Heart left ventricle (tissue), 16 donors: ENCODE measurements around the gene ERI3. TPM values are rescaled to one million over a fixed set of nuclear protein-coding genes. Genes with fewer than 3 reads are reported as not detected.

Experiments
- ATAC-seq, 4 donors: fragments of 200-7000 bp; cut with Tn5 transposase; one replicate each; pipeline ENCODE4 v1.9.1; 2020 to 2022; ENCODE audit warnings: moderate library complexity in 4 of 4, mild to moderate bottlenecking in 3 of 4, moderate number of reproducible peaks in 1 of 4
- DNase-seq, 5 donors: peaks; one replicate each; pipeline ENCODE4 v3.0.0-alpha.2; 2020
- H3K27ac ChIP-seq, 12 donors: fragments of 200-600 bp; sonication (generic) in 4 of 12; one replicate each; pipeline versions ENCODE4 v1.5.0 to v1.8.0; 2016 to 2022; ENCODE audit warnings: mild to moderate bottlenecking in 2 of 12
- H3K27me3 ChIP-seq, 9 donors: fragments of 200-600 bp; sonication (generic) in 2 of 9; one replicate each; pipeline versions ENCODE4 v1.5.1 to v1.8.0; 2016 to 2022; ENCODE audit warnings: mild to moderate bottlenecking in 3 of 9
- H3K36me3 ChIP-seq, 9 donors: fragments of 200-600 bp; sonication (generic) in 2 of 9; one replicate each; pipeline versions ENCODE4 v1.5.0 to v1.8.0; 2018 to 2022; ENCODE audit warnings: mild to moderate bottlenecking in 2 of 9
- H3K4me1 ChIP-seq, 12 donors: fragments of 200-600 bp; sonication (generic) in 4 of 12; one replicate each; pipeline versions ENCODE4 v1.5.0 to v1.8.0; 2016 to 2022; ENCODE audit warnings: mild to moderate bottlenecking in 3 of 12
- H3K4me3 ChIP-seq, 12 donors: fragments of 200-600 bp; sonication (generic) in 4 of 12; one replicate each; pipeline versions ENCODE4 v1.5.0 to v1.8.0; 2017 to 2022; ENCODE audit warnings: mild to moderate bottlenecking in 9 of 12, moderate library complexity in 4 of 12
- H3K9me3 ChIP-seq, 12 donors: fragments of 200-600 bp; sonication (generic) in 4 of 12; one replicate each; pipeline versions ENCODE4 v1.5.0 to v1.8.0; 2016 to 2022; ENCODE audit warnings: mild to moderate bottlenecking in 1 of 12
- POLR2A ChIP-seq, 2 donors: fragments of 450-650 bp; IDR thresholded peaks; one replicate each; pipeline ENCODE4 v1.6.1; 2017; ENCODE audit warnings: antibody characterized with exemption in 2 of 2, mild to moderate bottlenecking in 2 of 2, moderate library complexity in 2 of 2
- WGBS, 4 donors: extraction: QIAGEN DNeasy Blood & Tissue Kit in 2 of 4; methylation state at CpG; one replicate each; pipeline versions ENCODE4 v1.1.5 to v1.1.7; 2013 to 2018; 5-methylcytosine and 5-hydroxymethylcytosine counted together
- intact Hi-C, 10 donors: fragments of 100-400 bp; cut with DNase I; formaldehyde crosslinking; loops; one replicate each; pipeline versions ENCODE4 v1.11.1 to v1.14.2; 2022
- polyA plus RNA-seq, 2 donors: library from polyadenylated mRNA; stranded (reverse); fragments of 200-250 nt; gene quantifications; one replicate each; pipeline ENCODE4 v1.2.3, GENCODE V29; 2013
- total RNA-seq, 9 donors: library from RNA; depleted of rRNA in 2 of 9; stranded (reverse); fragments of >200 nt in 2 of 9; fragmentation: NEBNext Ultra II Directional in 3 of 9; extraction: Animal tissue kit (Norgen Biotek cat#: 25700) in 3 of 9; gene quantifications; one replicate each; pipeline versions ENCODE4 v1.1.0 to v1.2.4, GENCODE V29; 2016 to 2023
- TF ChIP-seq, protein P1 (sequence below), 12 donors: fragments of 200-600 bp; sonication (generic) in 4 of 12; IDR thresholded peaks; one replicate each; pipeline versions ENCODE4 v1.5.0 to v1.8.0; 2018 to 2022; ENCODE audit warnings: antibody characterized with exemption in 12 of 12, mild to moderate bottlenecking in 5 of 12
- donor health status: ischemic (EF 13 %, LVEDD 7.1; RV severe dilation, severe dysfunction).
- donor health status: healthy with polysubstance abuse.
- donor health status: DM: no; HTN: yes; CAD: no.
- donor health status: DM: no; HTN: no; CAD: no.
- donor health status: ischemic (EF 25% LVEDD 6.9; RV normal size, moderate dysfunction).
- donor health status: ischemic (EF 25% LVEDD 5.7; RV mildly dilated, moderate dysfunction).
- donor health status: healthy.
- donor health status: DM: yes; HTN: yes; CAD: no.
- donor health status: ischemic (EF 35%, LVEDD 5.7; RV mildly dilated, moderate dysfunction).
- donor health status: nonischemic (EF 11% LVEDD 7.7; RV severe dilation, severe dysfunction).
- donor health status: DM: yes; HTN: yes; CAD: no.
- donor health status: PGD.
- donor health status: ischemic (EF 29% LVEDD 5.4; RV normal size, mild dysfunction).
- donor health status: nonischemic (EF 23%, LVEDD 6.1; RV moderate dilation, normal function).

ERI3 gene
- total and polyA plus RNA-seq, 11 donors, result 29.8 to 68.9 (median 48.0) TPM

DNA sequence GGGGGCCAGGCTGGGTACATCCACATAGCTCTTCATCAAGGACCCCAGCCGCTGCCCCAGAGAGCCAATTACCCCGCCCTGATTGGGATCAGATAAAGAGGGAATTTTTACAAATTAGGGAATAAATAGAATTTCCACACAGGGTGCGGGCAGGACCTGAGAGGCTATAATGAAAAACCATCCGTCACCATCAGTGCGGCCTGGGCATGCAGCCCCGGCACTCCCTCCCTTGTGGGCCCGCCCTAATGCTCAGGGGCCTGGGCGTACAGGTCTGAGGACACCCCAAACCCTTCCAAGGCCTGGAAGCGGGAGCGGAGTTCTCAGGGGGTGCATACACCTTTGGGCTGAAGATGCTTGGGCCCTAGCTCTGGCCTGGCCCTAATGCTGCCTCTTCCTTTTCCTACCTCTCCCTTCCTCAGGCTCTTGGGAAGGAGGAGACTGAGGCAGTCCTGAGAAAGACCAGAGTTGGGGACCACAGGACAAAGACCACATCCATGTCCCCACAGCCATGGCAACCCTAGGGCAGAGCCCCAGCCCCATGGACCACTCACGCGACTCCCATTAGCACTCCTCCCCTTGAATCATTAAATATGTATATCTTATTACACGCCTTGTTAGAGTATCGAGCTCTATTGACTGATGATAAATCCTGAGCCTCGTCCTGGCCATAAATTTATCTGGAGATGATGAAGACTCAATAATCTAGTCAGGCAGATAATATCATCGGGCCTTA is 125.5 kb downstream of the ERI3 start:
- TF ChIP-seq, protein P1, sequence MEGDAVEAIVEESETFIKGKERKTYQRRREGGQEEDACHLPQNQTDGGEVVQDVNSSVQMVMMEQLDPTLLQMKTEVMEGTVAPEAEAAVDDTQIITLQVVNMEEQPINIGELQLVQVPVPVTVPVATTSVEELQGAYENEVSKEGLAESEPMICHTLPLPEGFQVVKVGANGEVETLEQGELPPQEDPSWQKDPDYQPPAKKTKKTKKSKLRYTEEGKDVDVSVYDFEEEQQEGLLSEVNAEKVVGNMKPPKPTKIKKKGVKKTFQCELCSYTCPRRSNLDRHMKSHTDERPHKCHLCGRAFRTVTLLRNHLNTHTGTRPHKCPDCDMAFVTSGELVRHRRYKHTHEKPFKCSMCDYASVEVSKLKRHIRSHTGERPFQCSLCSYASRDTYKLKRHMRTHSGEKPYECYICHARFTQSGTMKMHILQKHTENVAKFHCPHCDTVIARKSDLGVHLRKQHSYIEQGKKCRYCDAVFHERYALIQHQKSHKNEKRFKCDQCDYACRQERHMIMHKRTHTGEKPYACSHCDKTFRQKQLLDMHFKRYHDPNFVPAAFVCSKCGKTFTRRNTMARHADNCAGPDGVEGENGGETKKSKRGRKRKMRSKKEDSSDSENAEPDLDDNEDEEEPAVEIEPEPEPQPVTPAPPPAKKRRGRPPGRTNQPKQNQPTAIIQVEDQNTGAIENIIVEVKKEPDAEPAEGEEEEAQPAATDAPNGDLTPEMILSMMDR (IDR thresholded peaks at IDR 0.05), result no peak
- no peak for TF ChIP-seq POLR2A (IDR thresholded peaks at IDR 0.05)
- H3K27ac ChIP-seq, result no peak overlapping the region
- H3K4me1 ChIP-seq, result no peaks in the 10 kb centered on the region
- no peaks in the 10 kb centered on the region for H3K27me3 ChIP-seq
- peaks cover 0 to 20% (median 8%) of the 10 kb centered on the region in 9 donors for H3K36me3 ChIP-seq
- DNase-seq (no peak), ATAC-seq (peak in 1 of 4 donors; percentile 16)
- intact Hi-C loops, result no loop called here
- H3K9me3 ChIP-seq, result no peaks in the 10 kb centered on the region
- 96 to 98% (median 97%) methylated on average over 16 of the region's 16 CpGs for WGBS, 4 donors
- no peak overlapping the region for H3K4me3 ChIP-seq

DNA sequence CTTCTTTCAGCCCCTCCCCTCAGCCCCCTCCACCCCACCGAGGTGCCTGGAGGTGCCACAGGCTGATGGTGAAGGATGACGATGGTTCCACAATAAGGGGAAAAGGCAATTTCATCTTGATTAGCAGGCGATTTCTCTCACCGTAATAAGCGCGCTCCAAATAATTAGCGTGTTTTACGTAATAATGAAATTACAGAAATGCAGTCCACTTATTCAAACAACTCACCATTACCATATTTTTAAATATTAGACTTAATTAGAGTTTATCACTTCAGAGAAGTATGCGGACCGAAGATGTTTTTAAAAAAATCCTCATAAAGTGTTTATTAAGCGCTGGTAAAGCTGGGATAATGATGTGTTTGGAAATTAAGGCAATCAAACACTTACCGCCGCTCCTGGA is 126.8 kb downstream of the ERI3 start:
- DNase-seq, result no peak
- intact Hi-C loops, result no loop called here
- TF ChIP-seq, protein P1 (IDR thresholded peaks at IDR 0.05), result no peak
- no peak for TF ChIP-seq POLR2A (IDR thresholded peaks at IDR 0.05)
- H3K27ac ChIP-seq, result no peak overlapping the region
- H3K4me3 ChIP-seq, result no peak overlapping the region
- H3K4me1 ChIP-seq, result no peaks in the 10 kb centered on the region
- H3K27me3 ChIP-seq, result no peaks in the 10 kb centered on the region
- no peak for ATAC-seq
- H3K9me3 ChIP-seq, result no peaks in the 10 kb centered on the region
- 94 to 98% (median 96%) methylated on average over 13 of the region's 13 CpGs for WGBS, 4 donors
- H3K36me3 ChIP-seq, result peaks cover 0 to 20% (median 8%) of the 10 kb centered on the region in 9 donors

DNA sequence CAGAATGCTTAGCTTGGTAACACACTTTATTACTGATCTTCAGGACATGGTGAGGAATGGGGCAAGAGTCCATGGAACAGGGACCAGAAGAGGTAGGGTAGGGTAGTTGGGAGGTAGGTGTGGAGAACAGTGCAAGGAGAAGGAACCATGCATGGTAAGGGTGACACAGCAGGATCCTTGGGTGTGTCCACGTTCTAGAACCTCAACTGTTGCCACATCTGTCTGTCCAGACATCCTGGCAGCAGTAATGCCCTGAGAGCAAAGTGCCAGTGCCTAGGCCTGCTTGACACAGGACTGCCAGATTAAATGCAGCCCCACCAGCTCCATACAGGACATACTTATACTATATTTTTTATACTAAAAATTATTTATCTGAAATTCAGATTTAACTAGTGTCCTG is 127.8 kb downstream of the ERI3 start:
- WGBS, 4 donors, result 75 to 85% (median 78%) methylated on average over 1 of the region's 1 CpG
- intact Hi-C loops, result no loop called here
- DNase-seq, result no peak
- H3K4me3 ChIP-seq, result no peak overlapping the region
- H3K4me1 ChIP-seq, result no peaks in the 10 kb centered on the region
- no peaks in the 10 kb centered on the region for H3K9me3 ChIP-seq
- H3K27ac ChIP-seq, result no peak overlapping the region
- no peak for TF ChIP-seq POLR2A (IDR thresholded peaks at IDR 0.05)
- TF ChIP-seq, protein P1 (IDR thresholded peaks at IDR 0.05), result no peak
- H3K27me3 ChIP-seq, result no peaks in the 10 kb centered on the region
- peak in 1 of 4 donors; percentile 23 for ATAC-seq
- H3K36me3 ChIP-seq, result peaks cover 0 to 22% (median 7%) of the 10 kb centered on the region in 9 donors

DNA sequence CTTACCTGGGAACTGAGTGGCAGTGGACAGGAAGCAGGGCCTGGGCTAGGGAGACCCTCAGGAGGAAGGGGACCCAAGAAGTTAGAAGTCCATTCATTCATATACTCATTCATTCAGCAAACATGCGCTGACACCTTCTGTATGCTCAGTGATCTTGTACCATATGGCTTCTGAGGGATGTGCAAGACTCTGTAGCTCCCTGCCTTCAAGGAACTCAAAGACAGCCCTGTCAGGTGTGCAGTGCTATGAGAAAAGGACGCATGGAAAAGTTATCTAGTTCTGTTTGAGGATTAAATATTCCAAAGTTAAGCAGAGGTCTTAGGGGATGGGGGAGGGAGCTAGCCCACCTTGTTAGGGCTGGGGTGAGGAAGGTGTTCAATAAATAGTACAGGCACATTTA is 129.3 kb downstream of the ERI3 start:
- intact Hi-C loops, result no loop called here
- ATAC-seq (no peak), DNase-seq (no peak)
- no peaks in the 10 kb centered on the region for H3K27me3 ChIP-seq
- 92 to 99% (median 98%) methylated on average over 2 of the region's 2 CpGs for WGBS, 4 donors
- H3K4me1 ChIP-seq, result no peaks in the 10 kb centered on the region
- H3K36me3 ChIP-seq, result peaks cover 0 to 23% (median 9%) of the 10 kb centered on the region in 9 donors
- H3K9me3 ChIP-seq, result no peaks in the 10 kb centered on the region
- no peak overlapping the region for H3K4me3 ChIP-seq
- no peak for TF ChIP-seq POLR2A (IDR thresholded peaks at IDR 0.05)
- TF ChIP-seq, protein P1 (IDR thresholded peaks at IDR 0.05), result no peak
- peak overlapping the region in 1 of 12 donors; percentile 17 for H3K27ac ChIP-seq
